Spinal cord (tissue), 10 donors: ENCODE measurements around the gene TMTC2. TPM values are rescaled to one million over a fixed set of nuclear protein-coding genes. Genes with fewer than 3 reads are reported as not detected.
"Not testable (repeated sequence)": the region's sequence is repeated elsewhere in the genome, so short reads cannot be mapped to it uniquely, and the experiment has no call there.

ENCODE experiments used
- DNase-seq, 6 donors: peaks; one replicate each; pipeline versions ENCODE4 v3.0.0 to v3.0.0-alpha.2; 2013 to 2015; ENCODE audit warnings: low spot score in 6 of 6, low read depth in 4 of 6
- H3K27ac ChIP-seq: one replicate; pipeline ENCODE4 v1.5.1; 2013; ENCODE audit warnings: low read depth, low read length, control low read depth
- H3K27me3 ChIP-seq: one replicate; pipeline ENCODE4 v1.6.1; 2013; ENCODE audit warnings: low read length; ENCODE audit not compliant: control insufficient read depth, insufficient read depth
- H3K36me3 ChIP-seq: one replicate; pipeline ENCODE4 v1.6.1; 2013; ENCODE audit warnings: low read length; ENCODE audit not compliant: control insufficient read depth, insufficient read depth
- H3K4me1 ChIP-seq: one replicate; pipeline ENCODE4 v1.6.1; 2013; ENCODE audit warnings: low read length; ENCODE audit not compliant: control insufficient read depth, insufficient read depth
- H3K4me3 ChIP-seq: one replicate; pipeline ENCODE4 v1.5.1; 2013; ENCODE audit warnings: low read depth, low read length, control low read depth
- H3K9me3 ChIP-seq: one replicate; pipeline ENCODE4 v1.6.1; 2013; ENCODE audit warnings: low read length; ENCODE audit not compliant: control insufficient read depth, insufficient read depth
- WGBS: methylation state at CpG from one replicate; pipeline ENCODE4 v1.1.5; 2013; ENCODE audit warnings: missing lambda C conversion rate; ENCODE audit not compliant: insufficient coverage; 5-methylcytosine and 5-hydroxymethylcytosine counted together
- polyA plus RNA-seq, 2 donors: library from polyadenylated mRNA; unstranded; fragments of 120-200 nt; gene quantifications; one replicate each; pipeline ENCODE4 v1.2.1, GENCODE V29; 2013; ENCODE audit not compliant: insufficient read length in 2 of 2
- total RNA-seq, 2 donors: library from RNA; depleted of rRNA in 1 of 2; stranded (reverse); fragments of 120-200 nt in 1 of 2; fragments of >200 nt in 1 of 2; gene quantifications; one replicate each; pipeline versions ENCODE4 v1.2.3 to v1.2.4, GENCODE V29; 2013 to 2014
- donor health status: healthy.

The TMTC2 gene
- total and polyA plus RNA-seq, 4 donors = 21.1 to 37.1 (median 27.7) TPM

GRCh38 chr12:82845076-82845475 lies 158.4 kb downstream of the TMTC2 start:
- H3K4me1 ChIP-seq, H3K4me3 ChIP-seq, DNase-seq, H3K36me3 ChIP-seq, H3K9me3 ChIP-seq, H3K27me3 ChIP-seq, H3K27ac ChIP-seq: not testable (repeated sequence)
- 100% methylated on average over 2 of the region's 7 CpGs for whole genome bisulfite sequencing

DNA sequence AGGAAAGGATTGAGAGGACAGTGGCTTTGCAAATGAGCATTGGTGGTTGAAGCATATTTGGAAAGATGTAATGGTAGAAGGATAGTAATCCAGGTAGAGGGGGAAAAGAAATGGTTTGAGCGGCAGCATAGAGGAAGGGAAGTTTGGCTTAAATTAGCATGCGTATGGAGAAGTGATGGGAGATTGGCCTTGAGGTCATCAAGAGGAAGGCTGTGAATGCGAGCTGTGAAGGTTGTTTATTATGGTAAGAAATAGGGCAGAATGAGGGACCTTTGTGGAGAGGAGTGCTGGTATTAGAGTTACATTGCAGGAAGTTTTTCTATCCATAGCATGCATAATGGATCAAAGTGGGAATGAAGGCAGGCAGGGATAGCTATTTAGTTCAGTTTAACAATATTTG lies 162.1 kb downstream of the TMTC2 start:
- H3K27ac ChIP-seq = no peak overlapping the region
- 90% methylated on average over 3 of the region's 3 CpGs for WGBS
- no peaks in the 10 kb centered on the region for H3K4me1 ChIP-seq
- H3K4me3 ChIP-seq = no peak overlapping the region
- no peaks in the 10 kb centered on the region for H3K9me3 ChIP-seq
- H3K27me3 ChIP-seq = no peaks in the 10 kb centered on the region
- no peaks in the 10 kb centered on the region for H3K36me3 ChIP-seq
- DNase-seq = no peak

- WGBS = no CpG with 5 or more reads among the region's 1 CpG
- no peak overlapping the region for H3K27ac ChIP-seq
- DNase-seq = no peak
- no peak overlapping the region for H3K4me3 ChIP-seq
- no peaks in the 10 kb centered on the region for H3K27me3 ChIP-seq
- no peaks in the 10 kb centered on the region for H3K9me3 ChIP-seq
- no peaks in the 10 kb centered on the region for H3K36me3 ChIP-seq
- peaks cover 6% of the 10 kb centered on the region for H3K4me1 ChIP-seq
These were observed 165.8 kb downstream of the TMTC2 start for GRCh38 chr12:82852529-82852928.

GRCh38 chr12:82855872-82856271 lies 169.2 kb downstream of the TMTC2 start:
- Histone ChIP-seq H3K4me3 (no peak overlapping the region), H3K27ac (no peak overlapping the region), H3K27me3 (no peaks in the 10 kb centered on the region), H3K9me3 (no peaks in the 10 kb centered on the region), H3K36me3 (no peaks in the 10 kb centered on the region), H3K4me1 (peaks cover 6% of the 10 kb centered on the region)
- no peak for DNase-seq

DNA sequence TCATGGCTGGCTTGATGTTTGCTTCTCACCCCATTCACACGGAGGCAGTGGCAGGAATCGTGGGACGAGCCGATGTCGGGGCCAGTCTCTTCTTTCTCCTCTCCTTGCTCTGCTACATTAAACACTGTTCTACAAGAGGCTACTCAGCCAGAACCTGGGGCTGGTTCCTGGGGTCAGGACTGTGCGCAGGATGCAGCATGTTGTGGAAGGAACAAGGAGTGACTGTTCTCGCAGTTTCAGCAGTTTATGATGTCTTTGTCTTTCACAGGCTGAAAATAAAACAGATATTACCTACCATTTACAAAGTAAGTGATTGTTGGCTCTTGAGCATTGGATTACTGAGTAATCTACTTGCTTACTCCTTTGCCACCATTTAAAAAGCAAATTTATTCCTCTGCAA lies 170.6 kb downstream of the TMTC2 start:
- WGBS = no CpG with 5 or more reads among the region's 7 CpGs
- no peaks in the 10 kb centered on the region for H3K9me3 ChIP-seq
- H3K27ac ChIP-seq = no peak overlapping the region
- no peak for DNase-seq
- H3K4me3 ChIP-seq = no peak overlapping the region
- H3K36me3 ChIP-seq = no peaks in the 10 kb centered on the region
- H3K4me1 ChIP-seq = peaks cover 6% of the 10 kb centered on the region
- H3K27me3 ChIP-seq = no peaks in the 10 kb centered on the region

DNA sequence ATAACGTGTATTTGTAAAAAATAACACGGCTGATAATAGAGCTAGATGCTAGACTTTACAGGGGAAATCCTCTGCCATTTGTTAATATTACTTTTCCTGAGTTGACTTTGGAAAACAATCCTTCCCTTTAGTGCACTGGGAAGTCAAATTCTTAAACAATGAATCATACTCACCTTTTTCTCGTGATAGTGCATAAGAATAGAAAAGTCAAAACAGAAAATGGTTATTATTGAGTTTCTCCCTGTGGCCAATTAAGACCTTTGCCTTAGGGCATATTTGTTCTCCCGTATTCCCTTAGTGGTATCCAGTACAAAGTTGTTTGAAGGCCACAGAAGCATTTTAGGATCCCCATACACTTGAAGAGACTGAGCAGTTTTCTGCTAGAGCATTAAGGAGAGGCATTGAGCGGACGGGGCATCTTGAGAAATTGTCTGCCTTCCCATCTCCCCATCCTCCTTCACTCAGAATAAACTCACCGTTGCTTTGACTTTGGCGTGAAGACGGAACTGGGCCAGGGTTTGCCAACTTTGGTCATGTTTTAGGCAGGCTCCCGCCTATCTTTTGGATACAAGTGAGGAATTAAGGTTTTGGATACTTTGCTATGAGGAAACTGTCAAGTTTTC lies 171.3 kb downstream of the TMTC2 start:
- Histone ChIP-seq H3K4me3 (no peak overlapping the region), H3K27ac (no peak overlapping the region), H3K27me3 (no peaks in the 10 kb centered on the region), H3K4me1 (peaks cover 6% of the 10 kb centered on the region), H3K36me3 (no peaks in the 10 kb centered on the region), H3K9me3 (no peaks in the 10 kb centered on the region)
- no peak for DNase-seq
- WGBS = 95% methylated on average over 4 of the region's 10 CpGs

DNA sequence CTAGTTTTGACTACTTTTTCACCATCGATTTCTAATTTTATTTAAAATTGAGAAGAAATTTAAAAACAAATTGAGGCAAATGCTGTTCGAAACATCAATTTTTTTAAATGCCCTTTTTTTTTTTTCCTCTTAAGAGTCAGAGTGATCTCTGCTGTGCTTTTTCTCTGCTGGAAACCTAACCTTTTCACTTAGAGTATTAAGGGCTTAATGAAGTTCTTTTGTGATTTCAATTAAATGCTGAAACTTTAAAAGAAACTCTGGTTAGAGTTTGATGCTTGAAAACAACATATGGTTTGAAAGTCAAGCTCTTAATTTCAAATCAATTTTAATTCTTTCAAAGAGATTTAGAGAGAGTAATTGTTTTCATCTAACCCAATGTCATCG lies 171.8 kb downstream of the TMTC2 start:
- no peak overlapping the region for H3K27ac ChIP-seq
- WGBS = no CpG with 5 or more reads among the region's 3 CpGs
- no peaks in the 10 kb centered on the region for H3K36me3 ChIP-seq
- no peaks in the 10 kb centered on the region for H3K9me3 ChIP-seq
- peaks cover 6% of the 10 kb centered on the region for H3K4me1 ChIP-seq
- no peaks in the 10 kb centered on the region for H3K27me3 ChIP-seq
- DNase-seq = no peak
- no peak overlapping the region for H3K4me3 ChIP-seq

- WGBS = no CpG with 5 or more reads among the region's 1 CpG
- H3K9me3 ChIP-seq = no peaks in the 10 kb centered on the region
- no peaks in the 10 kb centered on the region for H3K27me3 ChIP-seq
- no peak overlapping the region for H3K27ac ChIP-seq
- no peaks in the 10 kb centered on the region for H3K36me3 ChIP-seq
- no peak overlapping the region for H3K4me3 ChIP-seq
- peaks cover 2% of the 10 kb centered on the region for H3K4me1 ChIP-seq
- no peak for DNase-seq
These were observed 175.5 kb downstream of the TMTC2 start for GRCh38 chr12:82862069-82862841.

- no peak overlapping the region for H3K4me3 ChIP-seq
These were observed 176.4 kb downstream of the TMTC2 start for GRCh38 chr12:82862876-82863649.

More at GRCh38 chr12:82862876-82863649, 176.4 kb downstream of the TMTC2 start:
- H3K4me1 ChIP-seq = no peaks in the 10 kb centered on the region
- no peaks in the 10 kb centered on the region for H3K36me3 ChIP-seq
- no peaks in the 10 kb centered on the region for H3K9me3 ChIP-seq
- 57% methylated on average over 1 of the region's 6 CpGs for WGBS
- H3K27me3 ChIP-seq = no peaks in the 10 kb centered on the region
- DNase-seq = no peak
- no peak overlapping the region for H3K27ac ChIP-seq
